HG03565 (cell line): Measurements from ENCODE around the gene JARID2.
"Not testable (repeated sequence)": the region's sequence is repeated elsewhere in the genome, so short reads cannot be mapped to it uniquely, and the experiment has no call there.

Experiments
- ATAC-seq: cut with Tn5 transposase; IDR thresholded peaks from one replicate; pipeline ENCODE4 v1.9.1; 2021; ENCODE audit warnings: mild to moderate bottlenecking, moderate library complexity; ENCODE audit not compliant: unreplicated experiment

Gene JARID2

DNA sequence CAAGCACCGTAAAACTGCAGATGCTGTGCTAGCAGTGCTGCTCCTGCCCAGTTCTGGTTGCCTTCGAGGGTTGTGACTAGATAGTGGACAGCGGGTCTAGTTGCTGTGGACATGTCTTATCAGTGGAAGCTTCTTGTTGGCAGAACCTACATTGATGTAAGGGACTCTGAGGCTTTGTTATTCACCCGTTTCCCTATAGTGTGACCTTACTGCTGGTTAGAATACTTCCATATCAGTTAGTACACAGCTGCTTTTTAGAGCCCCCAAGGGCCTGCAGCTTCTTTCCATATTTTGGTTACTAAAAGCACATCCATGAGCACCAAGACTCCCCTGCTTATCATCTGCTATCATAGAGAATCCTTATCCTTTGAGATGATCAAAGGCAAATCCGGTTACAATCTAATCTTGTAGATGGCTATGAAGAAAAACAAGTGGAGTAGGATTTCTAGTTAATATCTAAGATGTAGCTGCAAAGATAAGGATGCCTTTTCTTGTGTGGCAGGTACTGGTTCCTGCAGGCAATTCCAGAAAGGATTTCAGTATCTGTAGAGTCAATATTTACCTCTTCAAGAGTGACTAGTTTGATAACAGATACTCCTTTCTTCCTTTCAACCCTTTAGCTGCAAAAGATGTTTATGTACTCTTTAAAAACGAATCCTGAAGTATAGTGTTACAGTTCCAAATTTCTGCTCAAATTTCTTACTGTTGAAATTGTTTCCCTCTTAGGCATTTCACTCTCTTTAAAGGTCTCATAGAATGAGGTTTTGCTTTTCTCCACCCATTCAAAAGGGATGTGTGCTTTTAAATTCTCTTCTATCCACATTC is 163.6 kb downstream of the JARID2 start:
- ATAC-seq, result no peak

DNA sequence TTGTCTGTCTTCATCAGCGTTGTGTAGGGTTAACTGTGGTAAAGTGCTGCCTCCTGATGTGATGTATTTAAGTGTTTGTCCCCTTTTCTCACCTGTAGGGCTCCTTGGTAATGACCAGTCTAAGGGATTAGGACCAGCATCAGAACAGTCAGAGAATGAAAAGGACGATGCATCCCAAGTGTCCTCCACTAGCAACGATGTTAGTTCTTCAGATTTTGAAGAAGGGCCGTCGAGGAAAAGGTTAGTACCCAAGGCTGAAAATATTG is 164.2 kb downstream of the JARID2 start:
- ATAC-seq, result no peak

DNA sequence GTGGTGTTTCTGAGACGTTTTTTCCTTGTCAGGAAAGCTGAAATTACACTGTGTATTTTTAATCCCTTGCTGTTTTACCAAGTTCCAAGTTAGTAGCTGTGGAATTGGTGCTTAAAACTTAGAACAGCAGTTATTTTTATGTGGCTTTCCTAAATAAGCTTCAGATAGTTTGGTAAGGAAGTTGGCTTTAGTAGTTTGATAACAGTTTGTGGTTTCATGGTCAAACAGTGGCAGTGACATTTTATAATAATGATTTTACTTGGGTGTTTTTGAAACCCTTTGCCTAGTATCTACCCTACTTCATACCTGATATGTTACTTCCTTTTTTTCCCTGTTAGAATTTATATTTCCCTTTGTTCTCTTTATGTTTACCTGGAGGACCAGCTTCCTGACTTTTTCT is 164.9 kb downstream of the JARID2 start:
- no peak for ATAC-seq

DNA sequence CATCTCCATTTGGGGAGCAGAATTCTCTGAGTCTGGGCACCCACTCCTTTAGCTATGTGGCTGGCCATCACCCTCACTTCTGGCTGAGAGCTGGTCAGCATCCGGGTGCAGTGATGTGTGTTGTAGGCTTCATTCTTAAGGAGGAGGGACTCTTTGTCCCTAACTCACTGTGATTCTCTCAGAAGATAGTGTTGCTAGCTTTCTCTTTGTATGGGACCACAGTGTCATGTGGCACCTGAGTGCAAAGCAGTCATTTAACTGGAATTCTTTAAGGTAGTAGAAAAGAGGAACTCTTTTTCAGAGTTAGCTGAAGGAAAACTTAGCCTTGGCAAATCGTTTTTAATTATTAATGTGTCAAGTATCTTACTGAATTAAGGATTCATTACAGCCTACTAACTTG is 165.9 kb downstream of the JARID2 start:
- ATAC-seq, result no peak

DNA sequence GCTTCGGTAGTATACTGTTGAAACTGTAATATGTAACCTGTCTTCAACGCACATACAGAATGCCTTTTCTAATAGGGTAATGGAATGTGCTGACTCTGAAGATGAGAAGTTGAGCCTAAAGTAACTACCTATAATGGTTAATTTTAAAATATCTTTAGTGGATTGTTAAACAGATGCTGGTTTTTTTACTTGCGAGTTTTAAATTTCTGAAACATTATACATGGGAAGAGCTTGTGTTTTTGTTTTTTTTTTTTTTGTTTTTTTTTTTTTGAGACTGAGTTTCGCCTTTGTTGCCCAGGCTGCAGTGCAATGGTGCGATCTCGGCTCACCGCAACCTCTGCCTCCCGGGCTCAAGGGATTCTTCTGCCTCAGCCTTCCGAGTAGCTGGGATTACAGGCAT is 166.9 kb downstream of the JARID2 start:
- no peak for ATAC-seq

DNA sequence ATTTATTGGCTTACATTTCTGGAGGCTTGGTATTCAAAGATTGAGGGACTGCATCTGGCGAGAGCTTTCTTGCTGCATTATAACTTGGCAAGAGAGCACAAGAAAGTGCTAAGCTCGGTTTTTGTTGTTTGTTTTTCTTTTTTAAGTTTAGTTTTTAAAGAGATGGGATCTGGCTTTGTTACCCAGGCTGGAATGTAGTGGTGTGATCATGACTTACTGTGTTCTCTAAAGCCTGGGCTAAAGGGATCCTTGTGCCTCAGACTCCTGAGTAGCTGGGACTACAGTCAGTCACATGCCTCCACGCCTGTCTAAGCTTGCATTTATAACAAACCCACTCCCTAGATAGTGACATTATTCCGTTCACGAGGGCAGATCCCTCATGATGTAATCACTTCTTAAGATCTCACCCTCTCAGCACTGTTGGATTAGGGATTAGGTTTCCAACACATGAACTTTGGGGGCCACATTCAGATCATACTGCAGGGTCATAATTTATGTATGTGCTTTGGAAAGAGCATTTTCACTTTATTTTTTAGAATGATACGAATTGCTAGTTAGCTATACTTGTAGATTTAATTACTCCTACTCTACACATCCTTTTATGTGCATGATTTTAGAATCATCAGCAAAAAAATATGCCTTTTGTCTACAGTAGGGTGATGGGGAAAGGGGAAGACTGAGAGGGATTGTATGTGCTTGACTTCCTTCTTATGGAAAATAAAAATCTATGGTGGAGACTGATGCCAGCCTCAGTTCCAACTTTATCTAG is 167.8 kb downstream of the JARID2 start:
- no peak for ATAC-seq

DNA sequence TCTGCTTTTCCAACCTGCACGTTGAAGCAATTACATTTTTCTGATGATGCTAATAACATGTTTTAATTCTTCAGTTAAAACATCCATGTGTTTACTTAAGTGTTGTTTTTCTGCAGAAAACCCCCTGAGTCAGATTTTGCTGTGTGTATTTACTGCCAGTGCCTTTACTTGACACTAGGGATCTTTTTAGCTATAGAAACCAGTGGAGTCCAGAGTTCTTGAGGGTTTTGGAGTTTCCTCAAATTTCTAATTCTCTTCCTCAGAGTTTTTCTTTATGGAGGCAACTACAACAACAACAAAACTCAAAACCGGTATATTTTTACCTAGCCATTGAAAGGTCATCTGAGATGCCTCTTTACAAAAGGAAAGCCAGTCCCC is 168.4 kb downstream of the JARID2 start:
- ATAC-seq, result no peak

DNA sequence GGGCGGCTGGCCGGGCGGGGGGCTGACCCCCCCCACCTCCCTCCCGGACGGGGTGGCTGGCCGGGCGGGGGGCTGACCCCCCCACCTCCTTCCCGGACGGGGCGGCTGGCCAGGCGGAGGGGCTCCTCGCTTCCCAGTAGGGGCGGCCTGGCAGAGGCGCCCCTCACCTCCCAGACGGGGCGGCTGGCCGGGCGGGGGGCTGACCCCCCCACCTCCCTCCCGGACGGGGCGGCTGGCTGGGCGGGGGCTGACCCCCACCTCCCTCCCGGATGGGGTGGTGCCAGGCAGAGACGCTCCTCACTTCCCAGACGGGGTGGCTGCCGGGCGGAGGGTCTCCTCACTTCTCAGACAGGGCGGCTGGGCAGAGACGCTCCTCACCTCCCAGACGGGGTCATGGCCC is 169.8 kb downstream of the JARID2 start:
- not testable (repeated sequence) for ATAC-seq

DNA sequence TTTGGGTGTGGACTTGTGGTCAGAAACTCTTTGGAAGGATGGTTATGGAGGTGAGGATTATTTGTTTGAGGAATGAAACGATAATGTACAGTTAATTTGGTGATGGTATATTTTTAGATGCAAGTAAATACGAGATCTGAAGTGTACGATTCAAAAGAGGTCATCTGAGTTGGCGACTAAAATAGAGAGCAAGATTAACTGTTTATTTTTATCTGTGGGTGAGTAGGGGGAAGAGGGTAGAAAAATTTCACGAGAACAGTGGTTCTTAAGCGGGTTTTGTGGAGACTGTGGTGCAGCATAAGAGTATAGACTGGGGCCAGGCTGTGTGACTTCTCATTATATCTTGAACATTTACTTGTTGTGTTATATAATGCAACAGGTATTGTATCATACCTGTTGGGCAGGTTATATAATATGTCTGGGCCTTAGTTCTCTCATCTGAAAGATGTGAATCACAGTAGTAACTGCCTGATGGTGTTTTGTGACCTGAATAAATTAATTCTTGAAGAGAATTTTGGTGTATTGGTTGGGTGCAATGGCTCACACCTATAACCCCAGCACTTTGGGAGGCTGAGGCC is 171.2 kb downstream of the JARID2 start:
- ATAC-seq, result no peak

DNA sequence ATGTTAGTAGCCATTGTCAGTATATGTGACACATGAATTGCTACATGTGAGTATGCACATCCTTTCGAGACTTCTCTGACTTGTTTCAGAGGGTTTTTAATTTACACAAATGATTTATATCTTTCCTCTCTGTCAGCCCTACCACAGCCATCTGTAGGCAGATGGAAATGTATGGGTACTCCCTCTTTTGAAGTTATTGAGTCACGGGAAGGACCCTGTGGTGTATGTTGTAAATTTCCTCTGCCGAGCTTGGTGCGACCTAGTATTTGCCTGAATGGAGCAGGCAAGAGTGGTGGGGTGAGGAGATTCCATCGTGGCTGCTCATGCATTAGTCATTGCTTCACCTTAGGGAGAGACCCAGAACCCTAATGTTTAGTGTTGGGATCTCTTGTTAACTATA is 171.9 kb downstream of the JARID2 start:
- ATAC-seq, result no peak

DNA sequence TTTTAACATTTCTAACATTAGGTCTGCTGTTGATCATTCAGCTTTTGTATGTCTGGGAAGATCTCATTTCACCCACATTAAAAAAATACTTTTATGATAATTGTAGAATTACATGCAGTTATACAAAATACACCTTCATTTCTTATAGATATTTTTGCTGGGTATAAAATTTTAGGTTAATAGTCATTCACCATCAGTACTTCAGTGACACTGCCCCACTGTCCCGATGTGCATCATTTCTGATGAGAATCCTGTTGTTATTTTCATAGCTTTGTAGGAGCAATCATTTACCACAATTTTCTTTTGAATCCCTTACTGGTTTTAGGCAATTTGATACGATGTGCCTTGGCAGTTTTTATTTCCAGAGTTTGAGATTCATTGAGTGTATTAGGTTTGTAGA is 173.6 kb downstream of the JARID2 start:
- ATAC-seq, result no peak

DNA sequence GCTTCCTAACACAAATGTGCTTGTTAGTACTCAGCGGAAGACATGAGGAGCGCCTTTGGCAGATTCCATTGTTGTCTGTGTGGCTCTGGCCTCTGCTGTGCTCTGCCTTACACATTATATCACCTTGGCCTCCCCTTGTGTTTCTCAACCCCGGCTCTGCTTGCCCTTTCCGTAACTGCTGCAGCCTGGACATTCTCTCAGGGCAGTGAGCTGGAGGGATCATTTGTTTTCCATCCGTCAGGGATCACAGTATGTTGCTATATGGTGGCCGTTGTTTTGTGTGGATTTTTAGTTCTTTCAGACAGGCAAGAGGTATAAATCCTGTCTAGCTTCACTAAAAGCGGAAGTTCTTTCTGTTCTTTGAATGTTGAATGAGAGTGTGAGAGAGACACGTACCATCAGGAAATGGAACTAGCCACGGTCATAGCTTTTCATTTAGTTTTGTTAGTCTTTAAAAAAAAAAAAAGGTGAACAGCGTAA is 175.1 kb downstream of the JARID2 start:
- no peak for ATAC-seq

DNA sequence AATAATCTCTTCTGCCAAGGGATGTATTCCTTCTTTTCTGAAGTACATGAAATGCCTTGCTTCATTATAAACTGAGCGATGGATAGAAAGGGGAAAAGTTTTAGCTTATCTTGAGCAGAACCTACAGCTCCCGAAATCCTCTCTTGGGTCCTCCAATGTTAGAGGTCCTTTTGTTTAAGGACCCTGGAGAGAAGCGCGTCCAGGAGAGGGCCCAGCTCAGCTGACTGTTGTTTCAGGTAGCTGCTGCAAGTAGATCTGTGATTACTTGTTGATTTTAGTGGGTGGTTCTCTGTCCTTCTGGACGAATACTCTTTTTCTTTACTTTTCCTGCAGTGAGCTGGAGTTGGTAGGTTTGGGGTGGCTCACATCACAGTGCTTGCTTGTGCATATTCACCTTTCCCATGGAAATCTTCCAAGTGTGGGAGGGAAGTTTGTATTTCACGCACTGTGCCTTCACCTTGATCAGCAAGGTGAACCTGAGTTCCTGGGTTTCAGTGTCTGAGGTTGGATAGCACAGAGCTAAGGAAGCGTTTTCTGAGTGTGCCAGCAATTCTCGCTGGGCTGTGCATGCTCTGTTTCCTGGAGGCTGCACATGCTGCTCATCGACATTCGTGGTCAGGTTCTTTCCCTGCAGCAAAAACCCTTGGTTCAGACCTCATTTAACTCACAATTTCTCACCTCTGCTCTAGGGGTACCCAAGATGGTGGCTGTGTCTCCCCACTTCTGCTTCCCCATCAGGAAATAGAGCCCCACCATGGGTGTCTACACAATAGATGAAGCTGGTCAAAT is 176.3 kb downstream of the JARID2 start:
- ATAC-seq, result no peak

DNA sequence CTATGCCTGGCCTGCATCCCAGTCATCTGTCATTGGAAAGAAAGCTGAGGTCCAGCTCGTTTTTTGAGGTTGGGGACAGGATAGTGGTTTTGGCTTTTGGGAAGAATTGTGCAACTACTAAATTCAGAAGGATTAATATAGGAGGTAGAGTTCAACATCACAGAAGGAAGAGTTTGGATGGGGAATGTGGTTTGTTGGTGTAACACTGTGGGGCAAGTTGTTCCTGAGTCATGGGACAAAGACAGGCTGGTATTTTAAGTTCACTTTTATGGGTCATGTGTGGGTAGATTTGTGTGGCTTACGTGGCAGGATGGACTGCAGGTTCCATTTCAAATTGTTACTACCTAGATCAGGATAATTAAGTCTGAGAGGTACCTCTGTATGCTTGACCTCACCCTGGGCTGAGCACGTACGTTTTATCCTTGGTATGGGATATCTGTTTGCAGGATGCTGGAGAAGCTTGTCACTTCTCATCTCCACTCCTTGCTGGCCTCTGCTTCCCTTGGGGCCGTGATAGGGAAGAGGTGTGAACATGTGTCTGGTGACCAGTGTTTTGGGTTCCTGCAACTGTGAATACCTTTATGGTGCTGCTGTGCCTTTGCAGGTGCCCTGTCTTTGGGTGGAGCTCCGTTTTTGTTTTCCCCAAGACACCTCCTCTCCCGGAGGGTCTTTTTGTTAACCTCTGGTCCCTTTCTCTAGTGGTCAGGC is 177.6 kb downstream of the JARID2 start:
- ATAC-seq, result no peak

DNA sequence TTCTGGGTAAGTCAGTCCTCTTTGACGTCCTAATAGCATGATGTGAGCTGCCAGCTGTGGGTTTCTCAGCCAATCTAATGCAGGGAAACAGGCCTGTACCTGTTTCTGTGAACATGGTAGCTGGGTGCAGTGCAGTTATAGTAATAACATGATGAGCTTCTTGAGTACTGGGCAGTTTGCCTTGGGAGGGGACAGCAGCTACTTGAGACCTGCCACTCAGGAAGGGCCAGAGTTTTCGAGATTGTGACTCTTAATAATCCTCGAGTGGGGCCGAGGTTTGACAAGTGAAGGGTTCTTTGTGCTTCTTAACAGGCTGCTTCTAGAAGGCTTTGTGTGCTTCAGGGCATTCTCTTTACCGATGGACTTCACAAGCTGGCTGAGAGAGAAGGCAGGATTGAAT is 180.1 kb downstream of the JARID2 start:
- ATAC-seq, result no peak

DNA sequence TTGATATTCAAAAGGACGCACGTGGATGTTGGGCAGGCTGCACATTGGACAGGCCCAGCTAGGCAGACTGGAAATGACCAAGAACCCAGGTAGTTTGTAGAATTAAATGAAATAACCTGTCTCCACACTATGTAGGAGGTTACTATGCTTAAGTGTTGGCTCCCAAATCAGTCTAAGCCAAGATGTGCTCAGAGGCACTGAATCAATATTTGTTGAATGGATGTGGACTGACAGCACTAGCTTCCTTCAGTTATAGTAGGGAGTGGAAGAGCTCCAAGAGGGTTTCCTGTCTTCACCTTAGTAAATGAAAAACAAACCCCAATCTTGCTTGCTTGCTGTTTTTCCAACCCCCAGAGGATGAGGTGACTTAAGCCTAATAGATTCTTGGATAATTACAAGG is 180.5 kb downstream of the JARID2 start:
- no peak for ATAC-seq

DNA sequence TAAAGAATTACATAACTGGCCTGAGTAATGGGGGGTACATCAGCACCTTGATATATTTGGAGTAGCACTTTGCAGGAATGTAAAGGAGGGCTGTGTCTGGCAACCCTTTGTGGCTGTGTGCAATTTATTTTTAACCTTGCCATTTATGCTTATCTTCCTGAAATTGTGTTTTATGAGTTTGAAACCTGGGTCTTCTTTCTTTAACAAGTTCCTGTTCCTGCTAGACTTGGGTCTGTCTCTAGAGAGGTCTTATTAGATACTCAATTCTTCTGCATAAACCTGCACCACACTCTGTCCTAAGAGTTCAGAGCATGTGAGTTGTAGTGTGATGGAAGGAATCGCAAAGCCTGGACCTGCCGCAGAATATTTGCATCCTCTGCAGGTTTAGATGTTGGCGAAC is 181.0 kb downstream of the JARID2 start:
- ATAC-seq, result no peak

DNA sequence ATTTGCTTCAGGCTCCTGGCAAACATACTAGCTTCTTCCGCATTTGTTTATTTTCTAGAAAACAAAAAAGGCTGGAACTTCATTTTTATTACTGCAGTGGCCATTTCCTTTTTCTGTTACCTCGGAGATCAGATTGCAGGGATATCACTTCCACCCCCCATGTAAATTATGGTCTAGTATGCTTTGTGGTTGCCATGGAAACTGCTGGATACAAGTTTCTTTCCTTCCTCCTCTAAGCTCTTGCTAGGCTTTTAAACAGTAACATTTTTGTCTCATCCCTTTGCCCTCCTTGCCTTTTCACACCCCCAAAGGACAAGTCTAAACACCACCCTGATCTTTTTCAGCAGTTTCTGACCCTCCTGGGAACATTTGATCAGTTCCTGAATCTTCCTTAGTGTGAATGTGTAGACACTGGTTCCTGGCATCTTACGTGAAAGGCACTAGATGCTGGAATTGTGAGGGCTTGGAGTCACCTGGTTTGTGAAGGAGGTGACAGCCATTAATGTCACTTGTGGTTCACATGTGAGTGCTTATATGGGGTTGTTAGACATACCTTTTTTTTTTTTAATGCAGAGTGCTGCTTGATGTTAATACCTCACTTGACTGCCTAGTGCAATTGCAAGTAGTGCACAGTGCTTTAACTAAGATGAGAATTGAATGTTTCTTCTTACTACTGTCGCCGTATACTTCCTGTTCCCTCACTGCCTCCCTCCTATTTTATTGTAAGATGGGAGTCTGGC is 181.6 kb downstream of the JARID2 start:
- ATAC-seq, result no peak

DNA sequence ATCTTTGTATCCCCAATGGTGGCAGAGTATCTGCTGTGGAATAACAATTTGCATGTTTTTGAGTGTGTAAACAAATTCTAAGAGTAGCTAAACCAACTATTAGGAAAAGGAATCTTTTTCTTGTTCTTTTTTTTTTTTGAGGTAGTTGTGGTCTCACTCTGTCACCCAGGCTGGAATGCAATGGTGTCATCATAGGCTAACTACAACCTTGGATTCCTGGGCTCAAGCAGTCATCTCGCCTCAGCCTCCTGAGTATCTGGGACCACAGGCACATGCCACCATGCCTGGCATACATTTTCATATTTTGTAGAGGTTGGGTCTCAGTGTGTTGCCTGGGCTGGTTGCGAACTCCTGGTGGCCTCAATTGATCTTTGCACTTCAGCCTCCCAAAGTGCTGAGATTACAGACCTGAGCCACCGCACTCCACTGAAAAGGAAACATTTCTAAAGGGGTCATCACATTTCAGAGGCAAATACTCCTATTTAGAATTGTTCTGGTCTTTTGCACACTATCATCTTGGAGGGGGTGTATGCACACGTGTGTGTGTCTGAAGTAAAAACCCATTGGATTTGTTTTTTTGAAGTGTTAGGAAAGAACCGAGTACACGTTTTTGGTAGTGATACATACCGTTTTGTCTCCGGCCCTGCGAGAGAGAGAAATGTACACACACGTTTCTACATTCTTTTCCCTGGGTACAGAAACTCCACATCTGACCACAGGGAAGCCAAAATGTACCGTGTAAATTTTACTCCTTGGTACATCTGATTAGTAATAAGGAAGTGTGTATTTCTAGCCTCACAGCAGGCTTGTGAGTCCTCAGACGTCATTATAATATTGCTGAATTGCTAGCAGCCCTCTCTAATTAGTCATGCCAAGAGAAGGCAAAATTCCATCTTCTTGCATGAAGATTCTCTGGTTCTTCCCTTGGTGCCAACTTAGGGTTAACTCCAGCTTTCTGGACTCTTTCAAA is 183.6 kb downstream of the JARID2 start:
- ATAC-seq, result no peak
